Measurements from ENCODE around the gene PAPSS1. TPM values are rescaled to one million over a fixed set of nuclear protein-coding genes. Genes with fewer than 3 reads are reported as not detected.

The PAPSS1 gene
- total RNA-seq, 1 experiment from 2014 or later = 59.0 TPM

- peak; percentile 88 for ATAC-seq
- ChIA-PET RAD21 (ENCODE audit: low non-redundant PET in 1 of 2, low total read pairs in 2 of 2, uncharacterized antibody in 2 of 2, unreplicated experiment in 2 of 2) (no interaction called here), POLR2A (no interaction called here), CTCF (interaction anchor here (1.0 kb wide), 2 partner anchors 12 to 14 kb away, joined by 3 read pairs; partner anchors contain the start of gene PAPSS1)
- H3K9me3 ChIP-seq (ENCODE audit: control insufficient read depth in 1 of 2, insufficient read depth in 1 of 2, low read depth in 1 of 2, low read length in 2 of 2) = no peaks in the 10 kb centered on the region
- no peak overlapping the region for H3K27ac ChIP-seq (ENCODE audit: low read depth, low read length)
- H3K4me3 ChIP-seq (replicated peaks in 1 of 2; ENCODE audit: low read depth in 1 of 2, low read length in 2 of 2) = no peak overlapping the region
- H3K9ac ChIP-seq (ENCODE audit: low read length) = no peak overlapping the region
- H3K27me3 ChIP-seq (ENCODE audit: insufficient read depth, low read length) = no peaks in the 10 kb centered on the region
- H3K79me2 ChIP-seq (ENCODE audit: insufficient read depth, low read length) = no peaks in the 10 kb centered on the region
- H3K4me2 ChIP-seq (ENCODE audit: low read length) = peak overlapping the region; percentile 16; the same call in 1 of the 2 replicates
- no peak for TF ChIP-seq TCF7L2 (IDR thresholded peaks at IDR 0.05; ENCODE audit: borderline replicate concordance, extremely low read depth, insufficient read depth, insufficient read length)
- TF ChIP-seq FOSL1 (IDR thresholded peaks at IDR 0.05; ENCODE audit: low read depth) = no peak
- no peak for TF ChIP-seq ATF3 (IDR thresholded peaks at IDR 0.05)
- no peak for TF ChIP-seq POLR2A (IDR thresholded peaks at IDR 0.05; ENCODE audit: borderline replicate concordance, extremely low read depth, insufficient read depth, insufficient read length)
- no peak for TF ChIP-seq SRF (IDR thresholded peaks at IDR 0.05; ENCODE audit: low read depth)
- TF ChIP-seq EZH2 (IDR thresholded peaks at IDR 0.05) = no peak
- no peak for TF ChIP-seq REST (IDR thresholded peaks at IDR 0.05; ENCODE audit: low read depth)
- peak; percentile 20 to 58 (median 58); a peak in 4 of 6 replicates for TF ChIP-seq CTCF (IDR thresholded peaks at IDR 0.05 in 2 of 3, conservative IDR thresholded peaks at IDR 0.05 in 1 of 3; ENCODE audit: borderline replicate concordance in 1 of 3, insufficient read depth in 1 of 3, low read depth in 2 of 3, low read length in 2 of 3)
- no peak for DNase-seq (ENCODE audit: low read depth, low spot score)
- no TSS peak for BruUV-seq (replicated peaks)
- no peaks in the 10 kb centered on the region for H3K4me1 ChIP-seq (ENCODE audit: control insufficient read depth in 1 of 2, insufficient read depth in 2 of 2, low read length in 2 of 2)
- H3K36me3 ChIP-seq (ENCODE audit: control insufficient read depth in 1 of 2, insufficient read depth in 2 of 2, low read length in 2 of 2) = no peaks in the 10 kb centered on the region
- no peaks in the 10 kb centered on the region for H4K20me1 ChIP-seq (ENCODE audit: insufficient read depth)
- peak overlapping the region; percentile 78 for H2AFZ ChIP-seq (ENCODE audit: low read depth, low read length, poor library complexity, severe bottlenecking)
- intact Hi-C loops (cut with micrococcal nuclease) = no loop called here
- H3K9me2 ChIP-seq (ENCODE audit: insufficient read depth) = no peaks in the 10 kb centered on the region
These were observed 14.1 kb upstream of the PAPSS1 start for GRCh38 chr4:107734120-107734519.

Measured in HCT116 (cell line).